HepG2 (cell line): Measurements from ENCODE around the gene TMEM184B. TPM values are rescaled to one million over a fixed set of nuclear protein-coding genes. Genes with fewer than 3 reads are reported as not detected.

Experiments
- ATAC-seq: fragments of 200-7000 bp; cut with Tn5 transposase; 3 replicates; pipeline ENCODE4 v1.9.1; 2020; ENCODE audit warnings: mild to moderate bottlenecking, moderate library complexity
- BruUV-seq: library from RNA; stranded (reverse); fragments of 400-500 nt; replicated peaks from 2 replicates; lab custom pipeline; 2021; lab: Mats Ljungman, UMichigan
- CTCF ChIA-PET: fragments of 300-600 bp; formaldehyde crosslinking; extraction: SDS; loops from one replicate; lab custom pipeline; 2021; ENCODE audit warnings: low total read pairs, inconsistent platforms, low intra/inter-chr PET ratio; lab: Yijun Ruan, JAX
- POLR2A ChIA-PET: fragments of 350-600 bp; sonication (Branson Sonifier 250); formaldehyde crosslinking; loops from one replicate; lab custom pipeline; 2020; ENCODE audit warnings: antibody characterized with exemption, inconsistent platforms; lab: Yijun Ruan, JAX
- DNase-seq: peaks from one replicate; pipeline ENCODE4 v3.0.0-alpha.2; 2015; ENCODE audit warnings: low spot score
- FAIRE-seq: peaks from 3 replicates; lab custom pipeline; 2011; peaks lifted over from hg19 to GRCh38; lab: Jason Lieb, UNC
- H2AFZ ChIP-seq: one replicate; pipeline ENCODE4 v1.6.1; 2011; ENCODE audit warnings: low read length, inconsistent platforms
- H3K27ac ChIP-seq: fragments of 300-600 bp; 3 replicates; pipeline ENCODE4 v1.8.0; 2011; ENCODE audit warnings: mixed run types, mild to moderate bottlenecking, mixed read lengths, low read length, inconsistent platforms; ENCODE audit not compliant: insufficient read depth; ENCODE audit errors: extremely low read length
- H3K27me3 ChIP-seq, 2 experiments: fragments of 200-600 bp in 1 of 2; 2 replicates in 1 of 2; 3 replicates in 1 of 2; pipeline versions ENCODE4 v1.6.0 to v1.8.0; 2011; ENCODE audit warnings: low read length in 2 of 2, mild to moderate bottlenecking in 2 of 2, moderate library complexity in 2 of 2, inconsistent platforms in 1 of 2; ENCODE audit not compliant: insufficient read depth in 2 of 2, control insufficient read depth in 1 of 2
- H3K36me3 ChIP-seq, 2 experiments: fragments of 200-600 bp in 1 of 2; replicated peaks in 1 of 2; 2 replicates in 1 of 2; 3 replicates in 1 of 2; pipeline versions ENCODE4 v1.5.1 to v1.8.0; 2011; ENCODE audit warnings: low read length in 2 of 2, inconsistent platforms in 1 of 2; ENCODE audit not compliant: insufficient read depth in 2 of 2, control insufficient read depth in 1 of 2
- H3K4me1 ChIP-seq: 2 replicates; pipeline ENCODE4 v1.5.1; 2012; ENCODE audit warnings: low read length, inconsistent platforms; ENCODE audit not compliant: insufficient read depth
- H3K4me2 ChIP-seq: 2 replicates; pipeline ENCODE4 v1.6.0; 2011; ENCODE audit warnings: low read depth, low read length, inconsistent platforms
- H3K4me3 ChIP-seq, 3 experiments: fragments of 200-600 bp in 1 of 3; sonication (generic), shearing (Covaris generic) in 1 of 3; replicated peaks in 1 of 3; 2 replicates each; pipeline ENCODE4 v1.5.1; 2011 to 2016; ENCODE audit warnings: low read length in 3 of 3, inconsistent platforms in 2 of 3, low read depth in 2 of 3, mild to moderate bottlenecking in 2 of 3, control low read depth in 1 of 3, mixed read lengths in 1 of 3; ENCODE audit not compliant: insufficient read depth in 1 of 3
- H3K79me2 ChIP-seq: one replicate; pipeline ENCODE4 v1.6.1; 2011; ENCODE audit warnings: low read length, inconsistent platforms; ENCODE audit not compliant: insufficient read depth
- H3K9ac ChIP-seq: 2 replicates; pipeline ENCODE4 v1.6.0; 2011; ENCODE audit warnings: mild to moderate bottlenecking, low read depth, low read length, inconsistent platforms; ENCODE audit not compliant: insufficient read depth
- H3K9me3 ChIP-seq: 2 replicates; pipeline ENCODE4 v1.5.1; 2012; ENCODE audit warnings: mild to moderate bottlenecking, low read length
- H4K20me1 ChIP-seq: 2 replicates; pipeline ENCODE4 v1.6.0; 2011; ENCODE audit warnings: inconsistent platforms, mild to moderate bottlenecking, low read length, moderate library complexity; ENCODE audit not compliant: insufficient read depth
- CAMTA2 ChIP-seq: sonication (generic); formaldehyde crosslinking; IDR thresholded peaks from 2 replicates; pipeline ENCODE4 v1.4.0; 2020; ENCODE audit warnings: mild to moderate bottlenecking, missing genetic modification reagents, borderline replicate concordance
- CREM ChIP-seq, 2 experiments: sonication (generic) in 1 of 2; formaldehyde crosslinking in 1 of 2; IDR thresholded peaks; 2 replicates each; pipeline versions ENCODE4 v1.4.0 to v1.6.1; 2016 to 2020; ENCODE audit warnings: antibody characterized with exemption in 1 of 2, mild to moderate bottlenecking in 1 of 2, missing genetic modification reagents in 1 of 2
- ERF ChIP-seq: IDR thresholded peaks from 2 replicates; pipeline ENCODE4 v1.6.1; 2018; ENCODE audit warnings: missing biosample characterization, missing genetic modification reagents
- HOXA5 ChIP-seq: sonication (generic); formaldehyde crosslinking; IDR thresholded peaks from 2 replicates; pipeline ENCODE4 v1.4.0; 2020; ENCODE audit warnings: missing genetic modification reagents
- KDM1A ChIP-seq: IDR thresholded peaks from 2 replicates; pipeline ENCODE4 v1.6.1; 2016; ENCODE audit warnings: missing compliant biosample characterization
- NONO ChIP-seq, 2 experiments: fragments of 450-650 bp in 1 of 2; sonication (generic) in 1 of 2; formaldehyde crosslinking in 1 of 2; IDR thresholded peaks in 1 of 2; conservative IDR thresholded peaks in 1 of 2; 2 replicates each; pipeline versions ENCODE4 v1.6.1 to v1.8.0; 2017 to 2022; ENCODE audit warnings: mild to moderate bottlenecking in 1 of 2, missing genetic modification reagents in 1 of 2, moderate library complexity in 1 of 2
- PHB2 ChIP-seq: fragments of 450-650 bp; IDR thresholded peaks from 2 replicates; pipeline ENCODE4 v1.6.1; 2018; ENCODE audit not compliant: partially characterized antibody
- TBL1XR1 ChIP-seq: fragments of 150-350 bp; IDR thresholded peaks from 2 replicates; pipeline ENCODE4 v1.6.1; 2014; ENCODE audit warnings: borderline replicate concordance, low read length; ENCODE audit not compliant: partially characterized antibody
- ZBTB38 ChIP-seq: sonication (generic); formaldehyde crosslinking; IDR thresholded peaks from 2 replicates; pipeline ENCODE4 v1.5.1; 2020; ENCODE audit warnings: mild to moderate bottlenecking, missing genetic modification reagents
- ZNF205 ChIP-seq: IDR thresholded peaks from 2 replicates; pipeline ENCODE4 v1.6.1; 2018; ENCODE audit warnings: missing biosample characterization, missing genetic modification reagents
- ZNF430 ChIP-seq: sonication (generic); formaldehyde crosslinking; IDR thresholded peaks from 2 replicates; pipeline ENCODE4 v1.9.0; 2021; ENCODE audit warnings: mild to moderate bottlenecking, missing genetic modification reagents
- WGBS: methylation state at CpG from one replicate; pipeline ENCODE4 v1.1.6; 2017; ENCODE audit warnings: low lambda C conversion rate; 5-methylcytosine and 5-hydroxymethylcytosine counted together
- in situ Hi-C: cut with HindIII; loops from 2 replicates; pipeline ENCODE4 v1.10.0; 2017; ENCODE audit warnings: low pct_unique_long_range_greater_than_20kb; ENCODE audit not compliant: extremely low pct_ligation_motif_present
- intact Hi-C: fragments of 100-400 bp; cut with micrococcal nuclease; formaldehyde crosslinking; loops from one replicate; pipeline ENCODE4 v1.10.0; 2022; ENCODE audit not compliant: unreplicated experiment
- polyA plus RNA-seq, 8 experiments: library from polyadenylated mRNA; depleted of rRNA in 3 of 8; stranded (reverse) in 7 of 8; unstranded in 1 of 8; fragments of >200 nt; fragmentation: Illumina TruSeq in 4 of 8; extraction: Trizol in 4 of 8; gene quantifications; 2 replicates each; pipeline versions ENCODE4 v1.2.1 to v1.2.3, GENCODE V29; 2011 to 2016; ENCODE audit warnings: low read depth in 4 of 8, missing spikeins in 1 of 8, mixed read lengths in 1 of 8; ENCODE audit not compliant: insufficient read depth in 1 of 8
- total RNA-seq, 5 experiments: library from RNA; depleted of rRNA; stranded (reverse); fragments of >200 nt; fragmentation: Illumina TruSeq; extraction: Trizol; gene quantifications; 2 replicates each; pipeline ENCODE4 v1.2.3, GENCODE V29; 2016; ENCODE audit warnings: low read depth in 1 of 5
- TF ChIP-seq, protein P1 (sequence below): IDR thresholded peaks from 2 replicates; pipeline ENCODE4 v1.6.1; 2012; ENCODE audit warnings: low read depth, low read length, improper control_type of control experiment
- TF ChIP-seq, protein P2 (sequence below): sonication (generic); formaldehyde crosslinking; IDR thresholded peaks from 2 replicates; pipeline ENCODE4 v1.4.0; 2020; ENCODE audit warnings: missing genetic modification reagents
- TF ChIP-seq, protein P3 (sequence below): sonication (generic); formaldehyde crosslinking; IDR thresholded peaks from 2 replicates; pipeline ENCODE4 v1.5.0; 2020; ENCODE audit warnings: missing genetic modification reagents
- TF ChIP-seq, protein P4 (sequence below), 2 experiments: sonication (generic) in 1 of 2; formaldehyde crosslinking in 1 of 2; IDR thresholded peaks; 2 replicates each; pipeline versions ENCODE4 v1.4.0 to v1.6.1; 2018 to 2020; ENCODE audit warnings: missing genetic modification reagents in 2 of 2, borderline replicate concordance in 1 of 2, low read depth in 1 of 2, mild to moderate bottlenecking in 1 of 2, missing biosample characterization in 1 of 2
- TF ChIP-seq, protein P5 (sequence below): sonication (generic); formaldehyde crosslinking; IDR thresholded peaks from 2 replicates; pipeline ENCODE4 v1.8.1; 2023; ENCODE audit warnings: mild to moderate bottlenecking, missing genetic modification reagents

TMEM184B gene
- total and polyA plus RNA-seq, 2 of the 13 experiments (the other 11 are each of a cell fraction or from before 2014, with no cell fraction given) = 15.9 to 16.0 TPM

DNA sequence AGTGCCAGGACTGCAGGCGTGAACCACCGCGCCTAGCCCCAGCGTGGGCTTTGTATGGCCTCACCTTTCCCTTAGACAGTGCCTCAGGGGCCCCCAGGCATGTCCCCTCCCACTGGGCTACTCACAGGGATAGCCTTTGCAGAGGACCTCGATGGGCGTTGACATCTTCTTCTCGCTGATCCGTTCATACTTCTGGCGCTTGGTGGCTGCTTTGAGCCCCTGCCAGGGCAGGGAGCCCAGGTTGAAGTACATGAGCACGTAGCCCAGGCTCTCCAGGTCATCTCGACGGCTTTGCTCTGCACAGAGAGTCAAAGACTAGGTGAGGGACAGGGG is 26.9 kb upstream of the TMEM184B start:
- Histone ChIP-seq H3K4me2 (no peak overlapping the region), H3K9me3 (no peaks in the 10 kb centered on the region)
- CTCF ChIA-PET = interaction anchor here (1.9 kb wide), 1 partner anchor 53 kb away, joined by 9 read pairs; no protein-coding TSS in a partner anchor
- TF ChIP-seq PHB2 = no peak
- TF ChIP-seq CREM (IDR thresholded peaks at IDR 0.05) = no peak
- TF ChIP-seq CREM (CRISPR knock-in tag; IDR thresholded peaks at IDR 0.05) = no peak
- no peak for TF ChIP-seq ZBTB38 (CRISPR knock-in tag)
- TF ChIP-seq, protein P1, sequence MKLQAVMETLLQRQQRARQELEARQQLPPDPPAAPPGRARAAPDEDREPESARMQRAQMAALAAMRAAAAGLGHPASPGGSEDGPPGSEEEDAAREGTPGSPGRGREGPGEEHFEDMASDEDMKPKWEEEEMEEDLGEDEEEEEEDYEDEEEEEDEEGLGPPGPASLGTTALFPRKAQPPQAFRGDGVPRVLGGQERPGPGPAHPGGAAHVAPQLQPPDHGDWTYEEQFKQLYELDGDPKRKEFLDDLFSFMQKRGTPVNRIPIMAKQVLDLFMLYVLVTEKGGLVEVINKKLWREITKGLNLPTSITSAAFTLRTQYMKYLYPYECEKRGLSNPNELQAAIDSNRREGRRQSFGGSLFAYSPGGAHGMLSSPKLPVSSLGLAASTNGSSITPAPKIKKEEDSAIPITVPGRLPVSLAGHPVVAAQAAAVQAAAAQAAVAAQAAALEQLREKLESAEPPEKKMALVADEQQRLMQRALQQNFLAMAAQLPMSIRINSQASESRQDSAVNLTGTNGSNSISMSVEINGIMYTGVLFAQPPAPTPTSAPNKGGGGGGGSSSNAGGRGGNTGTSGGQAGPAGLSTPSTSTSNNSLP = no peak
- no peak for TF ChIP-seq NONO (IDR thresholded peaks at IDR 0.05)
- TF ChIP-seq NONO (CRISPR knock-in tag; conservative IDR thresholded peaks at IDR 0.05) = no peak
- no peak for TF ChIP-seq ZNF205 (CRISPR knock-in tag)
- TF ChIP-seq CAMTA2 (CRISPR knock-in tag) = no peak
- TF ChIP-seq ERF (CRISPR knock-in tag) = no peak
- TF ChIP-seq TBL1XR1 = no peak
- no peak for TF ChIP-seq KDM1A (CRISPR knock-in tag)
- TF ChIP-seq HOXA5 = no peak
- no peak for TF ChIP-seq ZNF430
- TF ChIP-seq, protein P2, sequence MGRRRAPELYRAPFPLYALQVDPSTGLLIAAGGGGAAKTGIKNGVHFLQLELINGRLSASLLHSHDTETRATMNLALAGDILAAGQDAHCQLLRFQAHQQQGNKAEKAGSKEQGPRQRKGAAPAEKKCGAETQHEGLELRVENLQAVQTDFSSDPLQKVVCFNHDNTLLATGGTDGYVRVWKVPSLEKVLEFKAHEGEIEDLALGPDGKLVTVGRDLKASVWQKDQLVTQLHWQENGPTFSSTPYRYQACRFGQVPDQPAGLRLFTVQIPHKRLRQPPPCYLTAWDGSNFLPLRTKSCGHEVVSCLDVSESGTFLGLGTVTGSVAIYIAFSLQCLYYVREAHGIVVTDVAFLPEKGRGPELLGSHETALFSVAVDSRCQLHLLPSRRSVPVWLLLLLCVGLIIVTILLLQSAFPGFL (CRISPR knock-in tag) = no peak
- TF ChIP-seq, protein P3, sequence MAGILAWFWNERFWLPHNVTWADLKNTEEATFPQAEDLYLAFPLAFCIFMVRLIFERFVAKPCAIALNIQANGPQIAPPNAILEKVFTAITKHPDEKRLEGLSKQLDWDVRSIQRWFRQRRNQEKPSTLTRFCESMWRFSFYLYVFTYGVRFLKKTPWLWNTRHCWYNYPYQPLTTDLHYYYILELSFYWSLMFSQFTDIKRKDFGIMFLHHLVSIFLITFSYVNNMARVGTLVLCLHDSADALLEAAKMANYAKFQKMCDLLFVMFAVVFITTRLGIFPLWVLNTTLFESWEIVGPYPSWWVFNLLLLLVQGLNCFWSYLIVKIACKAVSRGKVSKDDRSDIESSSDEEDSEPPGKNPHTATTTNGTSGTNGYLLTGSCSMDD = no peak
- TF ChIP-seq, protein P4, sequence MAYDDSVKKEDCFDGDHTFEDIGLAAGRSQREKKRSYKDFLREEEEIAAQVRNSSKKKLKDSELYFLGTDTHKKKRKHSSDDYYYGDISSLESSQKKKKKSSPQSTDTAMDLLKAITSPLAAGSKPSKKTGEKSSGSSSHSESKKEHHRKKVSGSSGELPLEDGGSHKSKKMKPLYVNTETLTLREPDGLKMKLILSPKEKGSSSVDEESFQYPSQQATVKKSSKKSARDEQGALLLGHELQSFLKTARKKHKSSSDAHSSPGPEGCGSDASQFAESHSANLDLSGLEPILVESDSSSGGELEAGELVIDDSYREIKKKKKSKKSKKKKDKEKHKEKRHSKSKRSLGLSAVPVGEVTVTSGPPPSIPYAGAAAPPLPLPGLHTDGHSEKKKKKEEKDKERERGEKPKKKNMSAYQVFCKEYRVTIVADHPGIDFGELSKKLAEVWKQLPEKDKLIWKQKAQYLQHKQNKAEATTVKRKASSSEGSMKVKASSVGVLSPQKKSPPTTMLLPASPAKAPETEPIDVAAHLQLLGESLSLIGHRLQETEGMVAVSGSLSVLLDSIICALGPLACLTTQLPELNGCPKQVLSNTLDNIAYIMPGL (CRISPR knock-in tag; IDR thresholded peaks at IDR 0.05; ENCODE audit: borderline replicate concordance in 1 of 2, low read depth in 1 of 2) = no peak
- TF ChIP-seq, protein P5, sequence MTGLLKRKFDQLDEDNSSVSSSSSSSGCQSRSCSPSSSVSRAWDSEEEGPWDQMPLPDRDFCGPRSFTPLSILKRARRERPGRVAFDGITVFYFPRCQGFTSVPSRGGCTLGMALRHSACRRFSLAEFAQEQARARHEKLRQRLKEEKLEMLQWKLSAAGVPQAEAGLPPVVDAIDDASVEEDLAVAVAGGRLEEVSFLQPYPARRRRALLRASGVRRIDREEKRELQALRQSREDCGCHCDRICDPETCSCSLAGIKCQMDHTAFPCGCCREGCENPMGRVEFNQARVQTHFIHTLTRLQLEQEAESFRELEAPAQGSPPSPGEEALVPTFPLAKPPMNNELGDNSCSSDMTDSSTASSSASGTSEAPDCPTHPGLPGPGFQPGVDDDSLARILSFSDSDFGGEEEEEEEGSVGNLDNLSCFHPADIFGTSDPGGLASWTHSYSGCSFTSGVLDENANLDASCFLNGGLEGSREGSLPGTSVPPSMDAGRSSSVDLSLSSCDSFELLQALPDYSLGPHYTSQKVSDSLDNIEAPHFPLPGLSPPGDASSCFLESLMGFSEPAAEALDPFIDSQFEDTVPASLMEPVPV = no peak
- TF ChIP-seq, all 625 proteins: peak for 0
- intact Hi-C loops (loop anchor here (2.0 kb wide), 1 partner anchor 53 kb away; no protein-coding TSS in a partner anchor), in situ Hi-C loops (loop anchor here (5.0 kb wide), 1 partner anchor 53 kb away; no protein-coding TSS in a partner anchor)
- H4K20me1 ChIP-seq = peaks cover 18% of the 10 kb centered on the region
- H3K4me1 ChIP-seq = peaks cover 13% of the 10 kb centered on the region
- H3K4me3 ChIP-seq = no peak overlapping the region
- H3K27me3 ChIP-seq = no peaks in the 10 kb centered on the region
- no peak overlapping the region for H2AFZ ChIP-seq
- H3K79me2 ChIP-seq = peaks cover 16% of the 10 kb centered on the region
- H3K27ac ChIP-seq = no peak overlapping the region
- FAIRE-seq = no peak
- peaks cover 63 to 80% of the 10 kb centered on the region in 2 experiments for H3K36me3 ChIP-seq
- BruUV-seq = no TSS peak
- POLR2A ChIA-PET = no interaction called here
- 94% methylated on average over 9 of the region's 12 CpGs for WGBS
- DNase-seq = no peak
- no peak overlapping the region for H3K9ac ChIP-seq
- no peak for ATAC-seq
